Measurements from ENCODE around the gene BFSP2. TPM values are rescaled to one million over a fixed set of nuclear protein-coding genes. Genes with fewer than 3 reads are reported as not detected.

BFSP2 gene
- total and polyA plus RNA-seq, 12 donors = not detected

- peak in 2 of 7 donors; percentile 22 to 58 for DNase-seq
- no peaks in the 10 kb centered on the region for H3K9me3 ChIP-seq (replicated peaks in 1 of 3)
- TF ChIP-seq POLR2A (IDR thresholded peaks at IDR 0.05) (no peak), CTCF (IDR thresholded peaks at IDR 0.05) (no peak)
- WGBS, 4 donors = 76 to 79% (median 79%) methylated on average over 26 of the region's 26 CpGs
- no peaks in the 10 kb centered on the region for H3K36me3 ChIP-seq (replicated peaks in 1 of 2)
- H3K27ac ChIP-seq = no peak overlapping the region
- H3K4me1 ChIP-seq (replicated peaks in 1 of 2) = peaks cover 0 to 4% of the 10 kb centered on the region in 2 donors
- intact Hi-C loops (cut with DNase I) = no loop called here
- peaks cover 8% of the 10 kb centered on the region for H3K27me3 ChIP-seq
- H3K4me3 ChIP-seq = peak overlapping the region in 1 of 4 donors; percentile 41
Measured at GRCh38 chr3:133412183-133413132, 12.6 kb downstream of the BFSP2 start.

DNA sequence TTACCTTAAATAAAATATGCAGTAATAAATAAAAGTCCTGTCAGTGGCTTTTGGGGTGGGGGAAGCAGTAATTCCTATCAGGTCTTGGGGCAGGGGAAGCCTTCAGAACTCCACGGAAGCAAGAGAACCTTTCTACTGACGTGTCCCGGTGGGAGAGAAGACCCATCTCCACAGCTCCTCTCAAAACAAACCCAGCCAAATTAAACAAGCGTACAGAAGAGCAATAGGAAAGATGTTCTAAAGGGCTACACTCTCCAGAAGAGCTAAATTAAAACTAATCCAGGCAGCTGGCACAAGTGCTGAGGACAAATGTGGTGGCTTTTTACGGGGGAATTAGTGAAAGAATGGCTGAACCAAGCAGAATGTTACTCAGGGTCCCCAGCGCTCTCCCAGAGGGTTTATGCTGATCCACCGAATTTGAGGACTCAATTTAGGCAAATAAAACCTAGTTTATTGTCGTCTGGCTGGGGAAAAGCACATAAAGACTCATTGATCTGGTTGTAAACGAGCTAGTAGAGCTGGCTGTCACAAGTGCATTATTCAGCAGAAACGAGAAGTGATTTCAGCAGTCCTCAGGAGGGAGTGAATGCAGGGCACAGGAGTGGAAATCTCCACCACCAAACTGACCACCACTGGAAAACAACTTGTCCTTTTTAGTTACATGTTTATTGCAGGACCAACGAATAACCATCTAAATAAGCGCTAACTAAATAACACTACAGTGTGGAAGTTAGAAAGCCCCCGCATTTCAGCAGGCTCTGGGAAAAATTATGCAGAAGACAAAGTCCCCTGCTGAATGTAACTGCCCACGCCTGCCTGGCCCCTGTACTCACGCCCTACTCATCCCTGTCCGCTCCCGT, 13.5 kb downstream of the BFSP2 start:
- intact Hi-C loops (cut with DNase I) = no loop called here
- Histone ChIP-seq H3K4me1 (replicated peaks in 1 of 2) (peaks cover 0 to 4% of the 10 kb centered on the region in 2 donors), H3K27me3 (peaks cover under 1% of the 10 kb centered on the region), H3K27ac (no peak overlapping the region), H3K4me3 (peak overlapping the region in 1 of 4 donors; percentile 41), H3K9me3 (replicated peaks in 1 of 3) (no peaks in the 10 kb centered on the region), H3K36me3 (replicated peaks in 1 of 2) (no peaks in the 10 kb centered on the region)
- TF ChIP-seq CTCF (IDR thresholded peaks at IDR 0.05) = no peak
- TF ChIP-seq POLR2A (IDR thresholded peaks at IDR 0.05) = no peak
- DNase-seq = no peak
- WGBS, 4 donors = 33 to 41% (median 40%) methylated on average over 17 of the region's 17 CpGs

DNA sequence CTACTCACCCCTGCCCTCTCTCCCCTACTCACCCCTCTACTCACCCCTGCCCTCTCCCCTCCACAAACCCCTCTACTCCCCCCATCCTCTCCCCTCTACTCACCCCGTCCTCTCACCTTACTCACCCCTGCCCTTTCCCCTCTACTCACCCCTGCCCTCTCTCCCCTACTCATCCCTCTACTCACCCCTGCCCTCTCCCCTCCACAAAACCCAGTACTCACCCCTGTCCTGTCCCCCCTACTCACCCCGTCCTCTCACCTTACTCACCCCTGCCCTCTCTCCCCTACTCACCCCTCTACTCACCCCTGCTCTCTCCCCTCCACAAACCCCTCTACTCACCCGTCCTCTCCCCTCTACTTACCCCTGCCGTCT, 14.2 kb downstream of the BFSP2 start:
- intact Hi-C loops (cut with DNase I) = no loop called here
- Histone ChIP-seq H3K4me3 (no peak overlapping the region), H3K27ac (no peak overlapping the region), H3K4me1 (replicated peaks in 1 of 2) (peaks cover 0 to 4% of the 10 kb centered on the region in 2 donors), H3K9me3 (replicated peaks in 1 of 3) (no peaks in the 10 kb centered on the region), H3K36me3 (replicated peaks in 1 of 2) (no peaks in the 10 kb centered on the region), H3K27me3 (no peaks in the 10 kb centered on the region)
- DNase-seq = no peak
- no peak for TF ChIP-seq POLR2A (IDR thresholded peaks at IDR 0.05)
- TF ChIP-seq CTCF (IDR thresholded peaks at IDR 0.05) = no peak
- WGBS, 4 donors = 72 to 92% (median 77%) methylated on average over 4 of the region's 4 CpGs

GRCh38 chr3:133418361-133418760, 18.5 kb downstream of the BFSP2 start:
- no peak for TF ChIP-seq POLR2A (IDR thresholded peaks at IDR 0.05)
- TF ChIP-seq CTCF (IDR thresholded peaks at IDR 0.05) = no peak

More at GRCh38 chr3:133418361-133418760, 18.5 kb downstream of the BFSP2 start:
- DNase-seq = no peak
- Histone ChIP-seq H3K27me3 (no peaks in the 10 kb centered on the region), H3K27ac (no peak overlapping the region), H3K4me3 (no peak overlapping the region), H3K9me3 (replicated peaks in 1 of 3) (no peaks in the 10 kb centered on the region), H3K4me1 (replicated peaks in 1 of 2) (no peaks in the 10 kb centered on the region), H3K36me3 (replicated peaks in 1 of 2) (no peaks in the 10 kb centered on the region)
- intact Hi-C loops (cut with DNase I) = no loop called here
- WGBS, 4 donors = 73 to 78% (median 75%) methylated on average over 7 of the region's 7 CpGs
